Subcutaneous abdominal adipose tissue (tissue), 5 donors: Measurements from ENCODE around the gene CADM1.
"Not testable (repeated sequence)": the region's sequence is repeated elsewhere in the genome, so short reads cannot be mapped to it uniquely, and the experiment has no call there.

Experiments
- H3K27ac ChIP-seq: one replicate; pipeline ENCODE4 v1.7.0; 2013; ENCODE audit warnings: low read depth, mild to moderate bottlenecking, inconsistent platforms, low read length, moderate library complexity
- H3K27me3 ChIP-seq, 5 donors: one replicate each; pipeline ENCODE4 v1.7.0; 2013; ENCODE audit warnings: low read length in 5 of 5, inconsistent platforms in 1 of 5; ENCODE audit not compliant: control insufficient read depth in 5 of 5, insufficient read depth in 4 of 5
- H3K36me3 ChIP-seq, 5 donors: one replicate each; pipeline ENCODE4 v1.7.0; 2013; ENCODE audit warnings: low read length in 5 of 5; ENCODE audit not compliant: control insufficient read depth in 5 of 5, insufficient read depth in 5 of 5
- H3K4me1 ChIP-seq, 5 donors: one replicate each; pipeline ENCODE4 v1.7.0; 2013; ENCODE audit warnings: low read length in 5 of 5, mild to moderate bottlenecking in 3 of 5, moderate library complexity in 1 of 5; ENCODE audit not compliant: control insufficient read depth in 5 of 5, insufficient read depth in 5 of 5
- H3K4me3 ChIP-seq, 5 donors: one replicate each; pipeline ENCODE4 v1.7.0; 2013; ENCODE audit warnings: low read length in 5 of 5, low read depth in 1 of 5
- H3K9ac ChIP-seq, 5 donors: one replicate each; pipeline ENCODE4 v1.7.0; 2013; ENCODE audit warnings: low read length in 5 of 5, mild to moderate bottlenecking in 4 of 5, moderate library complexity in 3 of 5
- H3K9me3 ChIP-seq, 5 donors: one replicate each; pipeline ENCODE4 v1.7.0; 2013; ENCODE audit warnings: low read length in 5 of 5; ENCODE audit not compliant: control insufficient read depth in 5 of 5
- donor health status: healthy.
- donor health status: healthy.
- donor health status: healthy.
- donor health status: healthy.
- donor health status: healthy.

Gene CADM1

GRCh38 chr11:115481528-115481927 lies 22.7 kb downstream of the CADM1 start:
- no peaks in the 10 kb centered on the region for H3K4me1 ChIP-seq
- no peak overlapping the region for H3K4me3 ChIP-seq

GRCh38 chr11:115480611-115481010 lies 23.6 kb downstream of the CADM1 start:
- H3K27ac ChIP-seq, result no peak overlapping the region
- H3K9ac ChIP-seq, result no peak overlapping the region
- no peaks in the 10 kb centered on the region for H3K36me3 ChIP-seq
- H3K9me3 ChIP-seq, result no peaks in the 10 kb centered on the region
- H3K4me1 ChIP-seq, result no peaks in the 10 kb centered on the region
- no peaks in the 10 kb centered on the region for H3K27me3 ChIP-seq
- no peak overlapping the region for H3K4me3 ChIP-seq

More at GRCh38 chr11:115481528-115481927, 22.7 kb downstream of the CADM1 start:
- Histone ChIP-seq H3K9me3 (no peaks in the 10 kb centered on the region), H3K27ac (no peak overlapping the region), H3K27me3 (no peaks in the 10 kb centered on the region), H3K36me3 (no peaks in the 10 kb centered on the region), H3K9ac (no peak overlapping the region)

GRCh38 chr11:115477410-115477809 lies 26.8 kb downstream of the CADM1 start:
- no peak overlapping the region for H3K9ac ChIP-seq
- H3K27ac ChIP-seq, result no peak overlapping the region
- no peaks in the 10 kb centered on the region for H3K27me3 ChIP-seq

GRCh38 chr11:115476463-115477286 lies 27.5 kb downstream of the CADM1 start:
- no peak overlapping the region for H3K4me3 ChIP-seq
- peaks cover 0 to 4% (median 0%) of the 10 kb centered on the region in 5 donors for H3K4me1 ChIP-seq
- no peak overlapping the region for H3K27ac ChIP-seq
- no peaks in the 10 kb centered on the region for H3K36me3 ChIP-seq
- no peak overlapping the region for H3K9ac ChIP-seq
- no peaks in the 10 kb centered on the region for H3K27me3 ChIP-seq
- no peaks in the 10 kb centered on the region for H3K9me3 ChIP-seq

More at GRCh38 chr11:115477410-115477809, 26.8 kb downstream of the CADM1 start:
- Histone ChIP-seq H3K4me3 (no peak overlapping the region), H3K9me3 (no peaks in the 10 kb centered on the region), H3K36me3 (no peaks in the 10 kb centered on the region), H3K4me1 (peaks cover 0 to 2% (median 0%) of the 10 kb centered on the region in 5 donors)

- Histone ChIP-seq H3K9me3 (no peaks in the 10 kb centered on the region), H3K4me1 (peaks cover 0 to 9% (median 0%) of the 10 kb centered on the region in 5 donors), H3K36me3 (no peaks in the 10 kb centered on the region), H3K4me3 (no peak overlapping the region), H3K27me3 (no peaks in the 10 kb centered on the region), H3K9ac (no peak overlapping the region), H3K27ac (no peak overlapping the region)
These were observed 28.7 kb downstream of the CADM1 start for GRCh38 chr11:115475564-115475963.

GRCh38 chr11:115474306-115474705 lies 29.9 kb downstream of the CADM1 start:
- not testable (repeated sequence) for H3K27ac ChIP-seq, H3K4me3 ChIP-seq, H3K9me3 ChIP-seq, H3K9ac ChIP-seq, H3K27me3 ChIP-seq, H3K4me1 ChIP-seq, H3K36me3 ChIP-seq

- H3K27ac ChIP-seq, result no peak overlapping the region
- H3K36me3 ChIP-seq, result no peaks in the 10 kb centered on the region
- no peaks in the 10 kb centered on the region for H3K27me3 ChIP-seq
- no peak overlapping the region for H3K4me3 ChIP-seq
- peaks cover 0 to 9% (median 0%) of the 10 kb centered on the region in 5 donors for H3K4me1 ChIP-seq
- no peaks in the 10 kb centered on the region for H3K9me3 ChIP-seq
- H3K9ac ChIP-seq, result no peak overlapping the region
These were observed 31.0 kb downstream of the CADM1 start for GRCh38 chr11:115473167-115473566.

GRCh38 chr11:115471367-115471766 lies 32.8 kb downstream of the CADM1 start:
- Histone ChIP-seq H3K4me1 (peaks cover 0 to 9% (median 0%) of the 10 kb centered on the region in 5 donors), H3K9me3 (no peaks in the 10 kb centered on the region), H3K9ac (no peak overlapping the region), H3K36me3 (no peaks in the 10 kb centered on the region), H3K4me3 (no peak overlapping the region), H3K27ac (no peak overlapping the region), H3K27me3 (no peaks in the 10 kb centered on the region)

- no peaks in the 10 kb centered on the region for H3K36me3 ChIP-seq
- H3K27ac ChIP-seq, result no peak overlapping the region
- H3K4me3 ChIP-seq, result no peak overlapping the region
- H3K9ac ChIP-seq, result no peak overlapping the region
- H3K27me3 ChIP-seq, result no peaks in the 10 kb centered on the region
- H3K4me1 ChIP-seq, result peaks cover 0 to 9% (median 0%) of the 10 kb centered on the region in 5 donors
- H3K9me3 ChIP-seq, result no peaks in the 10 kb centered on the region
These were observed 33.3 kb downstream of the CADM1 start for GRCh38 chr11:115470928-115471327.

GRCh38 chr11:115469361-115469760 lies 34.9 kb downstream of the CADM1 start:
- H3K9ac ChIP-seq, result no peak overlapping the region
- no peaks in the 10 kb centered on the region for H3K36me3 ChIP-seq
- peaks cover 0 to 9% (median 0%) of the 10 kb centered on the region in 5 donors for H3K4me1 ChIP-seq
- no peak overlapping the region for H3K27ac ChIP-seq
- H3K9me3 ChIP-seq, result no peaks in the 10 kb centered on the region
- no peak overlapping the region for H3K4me3 ChIP-seq
- no peaks in the 10 kb centered on the region for H3K27me3 ChIP-seq
